Measurements from ENCODE around the gene NOL11. TPM values are rescaled to one million over a fixed set of nuclear protein-coding genes. Genes with fewer than 3 reads are reported as not detected.
"Not testable (repeated sequence)": the region's sequence is repeated elsewhere in the genome, so short reads cannot be mapped to it uniquely, and the experiment has no call there.

Gene NOL11
- total RNA-seq, 1 experiment from 2014 or later: 115 TPM

- not testable (repeated sequence) for H3K9me3 ChIP-seq (replicated peaks); H3K4me3 ChIP-seq; DNase-seq; H3K27ac ChIP-seq; H3K27me3 ChIP-seq; H3K4me1 ChIP-seq
- H3K36me3 ChIP-seq: peaks cover 18% of the 10 kb centered on the region
Observed at GRCh38 chr17:67754686-67755085, 37.0 kb downstream of the NOL11 start.

GRCh38 chr17:67756766-67757165 is 39.0 kb downstream of the NOL11 start:
- not testable (repeated sequence) for DNase-seq; H3K36me3 ChIP-seq; H3K4me3 ChIP-seq; H3K9me3 ChIP-seq (replicated peaks); H3K27me3 ChIP-seq; H3K4me1 ChIP-seq; H3K27ac ChIP-seq

GRCh38 chr17:67759355-67760171 is 41.8 kb downstream of the NOL11 start:
- Histone ChIP-seq H3K9me3 (replicated peaks) (no peaks in the 10 kb centered on the region), H3K27ac (no peak overlapping the region), H3K4me1 (no peaks in the 10 kb centered on the region), H3K36me3 (no peaks in the 10 kb centered on the region), H3K4me3 (no peak overlapping the region), H3K27me3 (no peaks in the 10 kb centered on the region)
- DNase-seq: no peak

- no peaks in the 10 kb centered on the region for H3K36me3 ChIP-seq
- no peak overlapping the region for H3K27ac ChIP-seq
- no peaks in the 10 kb centered on the region for H3K4me1 ChIP-seq
- H3K27me3 ChIP-seq: no peaks in the 10 kb centered on the region
- H3K4me3 ChIP-seq: no peak overlapping the region
- no peaks in the 10 kb centered on the region for H3K9me3 ChIP-seq (replicated peaks)
- no peak for DNase-seq
Observed at GRCh38 chr17:67765623-67766022, 47.9 kb downstream of the NOL11 start.

- H3K9me3 ChIP-seq (replicated peaks): no peaks in the 10 kb centered on the region
- no peaks in the 10 kb centered on the region for H3K36me3 ChIP-seq
- no peak for DNase-seq
- no peaks in the 10 kb centered on the region for H3K27me3 ChIP-seq
- no peak overlapping the region for H3K4me3 ChIP-seq
- no peak overlapping the region for H3K27ac ChIP-seq
- H3K4me1 ChIP-seq: no peaks in the 10 kb centered on the region
Observed at GRCh38 chr17:67769231-67769630, 51.5 kb downstream of the NOL11 start.

- H3K4me3 ChIP-seq: no peak overlapping the region
- H3K27me3 ChIP-seq: no peaks in the 10 kb centered on the region
- DNase-seq: no peak
- no peaks in the 10 kb centered on the region for H3K9me3 ChIP-seq (replicated peaks)
- no peaks in the 10 kb centered on the region for H3K36me3 ChIP-seq
- H3K27ac ChIP-seq: no peak overlapping the region
- H3K4me1 ChIP-seq: no peaks in the 10 kb centered on the region
Observed at GRCh38 chr17:67770539-67770938, 52.8 kb downstream of the NOL11 start.

GRCh38 chr17:67772679-67773078 is 54.9 kb downstream of the NOL11 start:
- H3K27ac ChIP-seq: no peak overlapping the region
- H3K27me3 ChIP-seq: no peaks in the 10 kb centered on the region
- H3K4me3 ChIP-seq: no peak overlapping the region
- no peaks in the 10 kb centered on the region for H3K4me1 ChIP-seq
- H3K36me3 ChIP-seq: no peaks in the 10 kb centered on the region
- DNase-seq: no peak
- no peaks in the 10 kb centered on the region for H3K9me3 ChIP-seq (replicated peaks)

- H3K9me3 ChIP-seq (replicated peaks): no peaks in the 10 kb centered on the region
- DNase-seq: no peak
- no peaks in the 10 kb centered on the region for H3K27me3 ChIP-seq
- no peaks in the 10 kb centered on the region for H3K4me1 ChIP-seq
- no peak overlapping the region for H3K27ac ChIP-seq
- no peaks in the 10 kb centered on the region for H3K36me3 ChIP-seq
- no peak overlapping the region for H3K4me3 ChIP-seq
Observed at GRCh38 chr17:67773246-67773645, 55.5 kb downstream of the NOL11 start.

GRCh38 chr17:67779098-67779672 is 61.4 kb downstream of the NOL11 start:
- no peaks in the 10 kb centered on the region for H3K4me1 ChIP-seq
- no peaks in the 10 kb centered on the region for H3K9me3 ChIP-seq (replicated peaks)
- H3K36me3 ChIP-seq: no peaks in the 10 kb centered on the region
- peak; percentile 30 to 69 for DNase-seq
- H3K27ac ChIP-seq: no peak overlapping the region
- no peaks in the 10 kb centered on the region for H3K27me3 ChIP-seq
- H3K4me3 ChIP-seq: no peak overlapping the region

- no peak for DNase-seq
- Histone ChIP-seq H3K36me3 (no peaks in the 10 kb centered on the region), H3K27ac (no peak overlapping the region), H3K4me3 (no peak overlapping the region), H3K9me3 (replicated peaks) (no peaks in the 10 kb centered on the region), H3K4me1 (no peaks in the 10 kb centered on the region), H3K27me3 (no peaks in the 10 kb centered on the region)
Observed at GRCh38 chr17:67784364-67785121, 66.8 kb downstream of the NOL11 start.

GRCh38 chr17:67785122-67785477 is 67.4 kb downstream of the NOL11 start:
- Histone ChIP-seq H3K36me3 (no peaks in the 10 kb centered on the region), H3K27me3 (no peaks in the 10 kb centered on the region), H3K4me1 (no peaks in the 10 kb centered on the region), H3K4me3 (no peak overlapping the region), H3K9me3 (replicated peaks) (no peaks in the 10 kb centered on the region), H3K27ac (no peak overlapping the region)
- no peak for DNase-seq

- H3K36me3 ChIP-seq: no peaks in the 10 kb centered on the region
- no peaks in the 10 kb centered on the region for H3K9me3 ChIP-seq (replicated peaks)
- no peaks in the 10 kb centered on the region for H3K4me1 ChIP-seq
- H3K27ac ChIP-seq: no peak overlapping the region
- no peak for DNase-seq
- H3K4me3 ChIP-seq: no peak overlapping the region
- no peaks in the 10 kb centered on the region for H3K27me3 ChIP-seq
Observed at GRCh38 chr17:67785504-67785903, 67.8 kb downstream of the NOL11 start.
